Stimulated activated CD4-positive, alpha-beta T cell treated with anti-CD3 and anti-CD28 coated beads, Interleukin-1b, Interleukin-23, amount 100 ng/mL, for 1 hour (primary cell): ENCODE measurements around the gene ITGA11.
A peak's percentile ranks its signal among the peaks of the same experiment; 100 is the strongest.

ENCODE experiments used
- DNase-seq, 2 donors: peaks; one replicate each; pipeline ENCODE4 v3.0.0-alpha.2; 2020; ENCODE audit warnings: low read depth in 2 of 2

The ITGA11 gene

DNA sequence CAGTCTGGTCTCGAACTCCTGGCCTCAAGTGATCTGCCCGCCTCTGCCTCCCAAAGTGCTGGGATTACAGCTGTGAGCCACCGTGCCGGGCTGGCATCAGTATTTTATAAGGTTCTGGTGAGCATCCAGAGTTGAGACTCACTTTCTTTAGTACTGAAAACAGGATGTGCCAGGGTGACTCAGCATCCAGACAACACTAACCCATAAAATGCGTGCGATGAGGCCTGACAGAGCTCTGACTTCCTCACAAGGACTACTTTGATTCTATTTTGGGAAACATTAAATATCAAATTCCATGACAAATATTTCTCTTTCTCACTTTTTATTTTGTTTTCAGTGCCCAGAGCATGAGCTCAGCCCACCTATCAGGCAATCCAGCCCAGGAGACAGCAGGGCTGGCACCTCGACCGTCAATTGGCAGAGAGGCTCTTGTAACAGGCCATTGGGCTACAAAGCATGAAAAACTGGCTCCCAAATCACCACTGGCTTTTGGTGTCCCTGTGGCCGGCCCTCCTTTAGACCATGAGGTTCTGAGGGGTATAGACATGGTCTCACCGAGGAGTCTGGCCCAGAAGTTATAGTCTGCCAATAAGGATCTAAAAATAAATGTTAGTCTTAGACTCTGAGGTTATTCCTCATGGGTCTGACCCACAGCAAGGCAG, 79.4 kb downstream of the ITGA11 start:
- peak in 1 of 2 donors; percentile 5 for DNase-seq

DNA sequence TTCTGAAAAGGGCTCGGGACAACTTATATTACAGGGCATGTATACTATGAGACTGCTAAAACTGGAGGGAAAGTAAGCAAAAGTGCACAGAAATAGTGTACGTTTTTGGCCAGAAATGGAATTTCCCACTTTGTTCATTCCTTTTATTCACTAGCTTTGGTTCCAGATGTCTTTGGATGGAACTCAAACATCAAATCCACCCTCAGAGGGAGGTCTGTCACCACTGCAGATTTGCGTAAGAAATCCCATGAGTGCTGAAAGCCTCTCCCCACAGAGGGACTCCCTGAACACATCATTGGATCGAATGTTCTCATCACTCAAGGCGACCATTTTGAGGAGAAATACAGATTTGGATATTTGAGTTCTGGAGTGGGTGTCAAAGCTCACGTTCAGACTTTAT, 82.8 kb downstream of the ITGA11 start:
- DNase-seq = no peak

DNA sequence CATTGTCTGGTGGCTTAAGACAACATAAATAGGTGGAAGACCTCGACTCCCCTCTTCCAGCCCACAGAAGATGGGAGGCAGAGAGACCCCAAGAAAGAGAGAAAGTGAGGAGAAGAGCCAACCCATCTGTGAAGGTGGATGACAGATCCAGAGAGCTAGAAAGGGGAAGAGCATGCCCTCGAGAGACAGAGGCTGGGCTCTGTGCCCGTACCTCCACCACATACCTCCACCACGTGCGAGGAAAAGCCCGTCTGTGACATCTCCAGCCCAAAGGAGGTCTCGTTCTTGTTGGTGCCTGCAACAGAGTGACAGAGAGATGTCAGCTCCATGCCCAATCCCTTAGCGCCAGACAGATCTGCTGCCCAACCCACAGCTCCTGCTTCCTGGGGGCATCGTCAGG, 83.4 kb downstream of the ITGA11 start:
- no peak for DNase-seq

DNA sequence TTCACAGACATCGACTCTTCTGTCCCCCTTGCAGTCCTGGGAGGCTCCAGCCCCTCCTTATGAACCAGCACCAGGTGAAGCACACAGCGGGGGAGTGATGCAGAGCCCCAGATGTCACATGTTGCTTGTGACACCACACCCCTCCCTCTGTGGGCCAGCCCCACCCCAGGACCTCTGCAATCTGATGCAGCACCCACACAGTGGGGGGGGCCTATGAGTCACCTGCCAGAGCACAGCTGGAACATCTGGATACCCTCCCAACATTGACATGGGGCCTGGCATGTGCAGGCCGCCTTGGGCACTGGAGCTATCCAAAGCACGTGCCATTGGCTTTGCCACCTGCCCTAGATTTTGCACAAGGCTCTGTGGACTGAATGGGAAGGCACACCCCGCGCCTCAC, 83.9 kb downstream of the ITGA11 start:
- no peak for DNase-seq

DNA sequence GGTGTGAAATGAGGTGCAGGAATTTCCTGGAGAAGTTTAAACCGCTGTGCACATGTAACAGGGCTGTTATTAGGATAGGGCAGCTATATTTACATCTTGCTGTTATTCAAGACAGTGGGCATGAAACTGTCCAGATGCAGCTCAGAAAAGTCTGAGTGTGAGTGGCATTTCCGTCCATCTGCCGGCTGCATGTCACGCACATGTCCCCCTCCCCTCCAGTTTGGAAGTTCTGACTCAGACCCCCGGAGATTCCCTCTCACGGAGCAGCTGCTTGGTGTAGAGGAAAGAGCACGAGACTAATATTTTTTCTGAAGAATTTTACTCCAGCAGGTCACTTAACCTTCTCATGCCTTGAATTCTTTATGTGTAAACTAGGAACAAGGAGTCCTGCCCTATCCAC, 84.6 kb downstream of the ITGA11 start:
- DNase-seq = no peak

DNA sequence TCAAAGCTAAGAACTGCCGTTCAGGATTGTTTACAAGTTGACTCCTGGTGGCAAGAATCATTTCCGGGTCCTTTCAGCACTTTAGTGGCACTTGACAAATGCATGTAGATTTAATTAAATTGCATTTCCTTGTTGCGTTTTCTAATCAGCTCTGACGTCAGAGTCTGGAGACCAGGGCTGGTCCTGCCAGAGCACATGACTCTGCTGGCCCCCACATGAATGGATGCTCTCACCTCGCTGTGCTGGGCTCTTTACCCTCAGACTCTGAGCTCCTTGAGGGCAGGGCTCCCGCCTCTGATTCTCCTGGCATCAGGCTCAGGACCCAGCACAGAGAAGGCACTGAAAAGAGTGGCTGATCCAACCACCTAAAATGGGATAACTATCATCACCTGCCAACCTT, 85.0 kb downstream of the ITGA11 start:
- no peak for DNase-seq

DNA sequence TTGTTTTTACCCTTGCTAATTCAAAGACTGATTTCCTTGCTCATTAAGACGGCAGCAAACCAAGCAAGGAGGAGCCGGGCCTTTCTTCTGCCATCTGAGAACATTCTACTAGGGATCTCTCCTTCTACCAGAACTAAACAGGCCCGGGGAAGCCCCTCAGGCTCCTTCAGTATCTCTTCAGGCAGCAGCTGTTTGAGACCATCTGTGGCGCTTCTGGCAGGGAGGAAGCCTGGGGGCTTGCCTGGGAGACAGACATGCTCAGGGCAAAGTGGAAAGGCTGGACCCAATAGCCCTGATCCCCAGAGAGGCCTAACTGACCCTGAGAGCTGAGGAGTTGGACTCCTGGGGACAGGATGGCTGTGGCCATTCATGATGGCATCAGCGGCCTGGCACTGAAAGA, 86.5 kb downstream of the ITGA11 start:
- DNase-seq = no peak

DNA sequence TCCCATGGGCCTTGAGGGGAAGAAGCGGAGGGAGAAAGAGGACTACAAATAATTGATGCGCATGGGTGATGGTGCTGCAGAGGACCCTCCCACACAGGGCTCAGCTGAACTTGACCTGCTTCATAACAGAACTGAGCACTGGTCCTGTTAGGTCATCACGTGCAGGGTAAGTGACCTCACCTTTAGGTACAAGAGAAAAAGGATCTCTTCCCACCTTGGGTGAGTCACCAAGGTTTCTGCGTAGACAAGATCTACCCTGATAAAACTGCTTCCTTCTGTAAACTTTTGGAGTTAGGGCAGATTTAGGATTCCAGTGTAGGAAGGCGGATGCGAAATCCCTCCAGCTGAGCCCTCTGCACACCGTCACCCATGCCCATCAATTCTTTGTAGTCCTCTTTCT, 87.4 kb downstream of the ITGA11 start:
- no peak for DNase-seq

DNA sequence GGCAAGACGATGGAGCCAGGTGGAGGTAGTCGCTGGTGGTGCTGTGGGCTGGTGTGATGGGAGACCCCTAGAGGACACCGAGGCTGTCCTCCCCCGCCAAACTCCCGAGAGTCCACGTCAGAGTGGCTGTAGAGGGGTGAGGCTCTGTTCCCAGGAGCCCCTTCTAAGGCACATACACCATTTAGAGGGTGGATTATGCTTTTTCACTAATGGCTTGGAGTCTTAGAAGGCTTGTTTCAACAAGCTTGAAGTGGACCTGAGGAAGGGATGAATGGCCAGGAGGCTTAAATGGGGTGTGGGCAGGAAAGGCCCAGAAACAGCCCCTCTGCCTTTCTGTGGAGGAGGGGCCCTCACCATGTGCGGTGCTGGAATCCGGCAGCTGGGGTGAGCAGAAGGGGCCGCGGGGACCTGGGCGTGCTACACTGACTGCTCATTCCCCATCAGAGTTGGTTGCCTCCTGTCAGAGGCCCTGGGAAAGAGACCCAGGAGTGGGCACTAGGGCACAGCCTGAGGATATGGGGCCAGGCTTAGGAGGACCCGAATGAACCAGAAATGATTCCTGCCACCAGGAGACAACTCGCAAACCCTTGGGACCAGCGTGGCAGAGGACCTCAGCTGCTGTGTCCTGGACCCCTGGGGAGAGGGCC, 88.3 kb downstream of the ITGA11 start:
- DNase-seq = no peak

DNA sequence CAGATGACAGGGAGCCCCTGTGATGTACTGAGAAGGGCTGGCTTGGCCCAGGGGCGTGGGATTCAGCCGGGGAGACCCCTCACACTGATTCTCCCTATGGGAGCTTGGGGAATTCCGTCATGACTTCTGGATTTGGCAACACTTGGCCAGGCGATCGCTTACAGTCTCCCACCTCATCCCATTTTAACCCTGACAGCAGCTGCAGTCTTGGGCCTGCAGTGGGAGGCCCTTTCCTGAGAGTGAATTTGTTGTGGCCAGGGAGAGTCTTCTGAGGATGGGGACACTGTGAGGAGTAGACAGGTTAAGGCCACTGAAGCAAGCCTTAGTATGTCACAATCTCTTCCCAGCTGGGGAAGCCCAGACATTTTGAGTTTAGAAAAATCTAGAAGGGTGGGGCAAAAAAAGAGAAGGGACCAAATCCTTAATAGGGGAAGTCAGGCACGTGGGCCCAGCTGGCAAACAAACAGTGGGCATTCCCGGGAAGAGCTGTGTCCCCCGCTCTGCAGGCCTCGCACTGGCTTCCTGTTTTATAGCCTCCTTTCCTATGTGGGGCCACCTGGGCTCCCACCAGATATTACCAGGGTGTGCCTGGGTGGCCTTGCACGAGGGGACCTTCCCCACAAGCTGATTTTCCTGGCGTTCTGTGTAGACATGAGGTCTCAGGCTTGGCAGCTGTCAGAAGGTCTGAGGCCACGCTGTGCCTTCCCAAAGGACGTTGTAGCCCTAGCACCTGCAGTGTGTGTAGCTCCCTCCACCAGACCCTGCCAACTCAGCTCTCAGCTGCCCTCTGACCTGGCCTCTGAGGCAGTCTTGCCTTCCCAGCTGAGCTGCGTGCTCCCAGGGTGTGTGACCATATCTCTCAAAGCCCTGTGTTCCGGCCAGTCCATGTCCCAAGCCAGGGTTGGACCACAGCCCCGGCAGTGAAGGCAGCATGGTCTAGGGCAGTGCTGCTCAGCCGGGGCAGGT, 89.9 kb downstream of the ITGA11 start:
- no peak for DNase-seq

DNA sequence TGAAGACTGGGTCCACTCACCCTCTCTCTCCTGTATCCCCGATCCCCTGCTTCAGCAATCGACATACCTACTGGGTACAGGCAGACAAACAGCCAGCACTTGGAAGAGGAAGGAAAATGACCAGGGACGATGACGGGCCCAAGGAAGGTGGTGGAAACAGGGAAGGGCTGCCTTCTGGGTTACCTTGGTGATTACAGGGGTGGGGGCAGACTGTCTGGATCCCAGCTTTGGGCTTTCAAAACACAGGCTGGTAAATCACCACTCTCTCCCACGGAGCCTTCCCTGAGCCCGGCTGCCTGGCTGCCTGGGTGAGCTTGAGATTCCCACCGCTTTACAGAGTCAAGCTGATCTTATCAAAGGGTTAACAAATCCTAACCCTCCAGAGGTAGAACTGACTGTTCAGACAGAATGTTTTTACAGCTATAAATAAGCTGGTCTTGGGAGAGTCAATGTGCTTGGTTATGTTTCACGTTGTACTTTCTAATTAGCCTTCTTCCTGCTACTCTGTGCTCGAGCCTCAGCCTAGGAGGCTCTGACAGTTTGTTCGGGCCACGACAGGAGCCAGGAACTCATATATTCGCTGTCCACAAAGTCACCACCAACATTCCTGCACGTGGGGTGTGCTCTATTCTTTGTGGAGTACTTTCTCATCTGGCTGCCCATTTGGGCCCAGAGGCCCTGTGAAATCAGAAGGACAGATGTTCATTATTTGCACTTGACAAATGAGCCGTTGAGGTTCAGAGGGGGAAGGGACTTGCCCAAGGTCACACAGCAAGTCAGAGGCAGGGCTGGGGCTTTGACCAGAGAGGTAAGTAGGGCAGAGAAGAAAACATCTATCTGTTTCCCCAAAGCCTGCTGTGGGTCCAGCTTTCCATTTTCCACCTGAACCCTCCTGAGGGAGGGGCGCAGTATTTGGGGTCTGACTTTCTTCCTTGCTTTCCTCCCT, 91.0 kb downstream of the ITGA11 start:
- DNase-seq = no peak

DNA sequence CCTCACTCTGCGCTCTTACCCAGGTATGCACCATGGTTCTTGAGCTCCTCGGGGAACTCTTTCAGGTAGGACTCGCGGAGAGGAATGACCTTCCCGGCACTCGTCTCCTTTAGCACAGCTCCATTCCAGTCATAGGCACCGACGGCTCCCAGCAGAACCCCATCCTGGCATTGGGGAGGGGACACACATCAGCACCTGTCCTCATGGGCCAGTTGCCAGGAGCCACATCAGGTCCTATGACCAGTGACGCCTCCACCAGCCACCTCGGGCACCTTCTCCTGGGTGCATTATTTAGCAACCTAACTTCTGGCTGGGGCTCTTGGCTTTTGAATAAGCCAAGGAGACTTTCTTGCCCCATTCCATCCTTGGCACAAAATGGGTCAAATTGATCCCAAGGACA, 92.5 kb downstream of the ITGA11 start:
- DNase-seq = no peak

DNA sequence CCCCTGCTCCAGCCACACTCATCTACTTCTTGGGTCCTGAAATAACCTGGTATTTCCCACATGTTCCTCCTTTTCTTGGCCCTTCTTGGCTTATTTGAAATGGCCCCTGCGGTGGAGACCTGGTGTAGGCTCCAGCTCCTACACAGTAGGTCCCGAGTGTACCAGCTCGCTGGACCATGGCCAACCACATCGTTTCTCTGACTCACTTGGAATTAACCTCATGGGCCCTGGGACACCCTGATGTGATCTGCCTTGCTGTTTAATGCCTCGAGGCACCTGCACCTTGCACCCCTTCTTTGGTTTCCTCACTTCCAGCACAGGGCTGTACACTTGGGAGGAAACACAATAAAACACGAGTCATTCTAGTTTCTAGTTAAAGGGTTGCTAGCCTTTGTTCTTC, 94.1 kb downstream of the ITGA11 start:
- no peak for DNase-seq

DNA sequence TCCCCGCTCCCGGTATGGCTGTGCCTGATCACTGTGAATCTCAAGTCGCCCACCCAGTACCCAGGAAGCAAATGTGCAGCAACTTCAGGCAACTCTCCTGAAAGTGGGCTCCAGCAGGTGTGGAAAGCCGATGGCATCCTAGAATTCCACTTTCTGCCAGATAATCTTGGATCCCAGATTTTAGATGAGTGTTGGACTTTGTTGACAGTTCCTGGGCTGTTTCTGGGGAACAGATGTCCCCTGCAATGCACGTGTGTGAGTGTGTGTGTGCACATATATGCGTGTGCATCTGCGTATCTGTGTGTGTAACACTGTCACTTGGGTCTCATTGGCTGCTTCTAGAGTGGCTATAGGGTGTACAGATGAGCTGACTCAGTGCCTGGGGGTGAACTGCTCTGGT, 95.4 kb downstream of the ITGA11 start:
- DNase-seq = no peak

DNA sequence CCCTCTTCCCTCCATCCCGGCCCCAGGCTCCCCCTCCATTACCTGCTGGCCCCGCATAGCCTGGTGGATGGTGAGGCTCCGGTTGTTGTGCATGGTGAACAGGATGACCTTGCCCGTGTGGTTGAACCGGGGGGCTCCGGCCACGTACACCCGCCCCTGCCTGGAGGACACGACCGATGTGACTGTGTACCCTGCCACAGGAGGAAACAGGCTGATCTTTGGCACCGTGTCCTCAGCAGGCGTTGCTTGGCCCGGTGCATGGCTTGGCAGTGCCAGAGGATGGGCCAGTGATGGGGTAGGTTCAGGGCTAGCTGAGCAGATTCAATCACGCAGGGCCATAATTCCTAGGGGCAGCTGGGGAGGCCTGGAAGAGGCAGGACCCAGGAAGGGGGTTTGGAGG, 96.3 kb downstream of the ITGA11 start:
- DNase-seq = no peak

DNA sequence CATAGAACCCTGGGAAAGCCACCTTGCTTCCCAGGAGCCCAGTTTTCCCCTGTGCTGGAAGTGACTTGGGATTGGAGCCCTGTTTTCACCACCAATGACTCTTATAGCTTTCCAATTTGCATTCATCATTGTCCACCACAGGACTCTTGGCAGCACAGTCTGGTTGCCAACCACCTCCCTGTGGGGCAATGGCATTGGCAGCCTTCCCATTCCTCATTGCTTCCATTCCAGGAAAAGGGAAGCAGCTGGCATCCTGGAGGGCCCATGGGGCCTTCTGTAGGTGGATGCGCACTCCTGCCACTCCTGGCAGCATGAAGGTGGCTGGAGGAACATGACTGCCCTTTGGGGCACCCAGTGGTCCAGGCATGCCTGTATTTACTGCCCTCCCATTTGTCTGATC, 96.7 kb downstream of the ITGA11 start:
- no peak for DNase-seq

DNA sequence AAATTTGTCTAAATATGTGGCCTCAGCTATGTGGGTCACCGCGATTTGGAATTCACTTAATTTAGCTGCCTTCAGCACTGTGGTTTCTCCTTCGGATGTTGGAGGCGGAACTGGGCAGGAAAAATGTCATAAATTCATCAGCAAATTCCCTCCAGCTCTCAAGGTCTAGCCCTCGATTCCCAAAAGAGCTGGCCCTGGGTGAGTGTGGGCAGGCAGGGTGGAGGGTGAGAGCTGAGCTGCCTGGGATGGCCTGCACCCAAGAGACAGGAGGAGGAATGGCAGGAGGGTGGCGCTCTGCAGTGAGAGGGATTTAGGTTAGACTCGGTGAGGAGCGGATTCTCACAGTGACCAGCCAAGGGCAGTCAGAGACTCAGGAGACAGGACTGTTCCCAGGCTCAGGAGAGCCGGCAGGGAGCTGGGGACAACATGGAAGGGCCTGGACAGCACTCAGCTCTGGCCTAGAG, 97.3 kb downstream of the ITGA11 start:
- no peak for DNase-seq

DNA sequence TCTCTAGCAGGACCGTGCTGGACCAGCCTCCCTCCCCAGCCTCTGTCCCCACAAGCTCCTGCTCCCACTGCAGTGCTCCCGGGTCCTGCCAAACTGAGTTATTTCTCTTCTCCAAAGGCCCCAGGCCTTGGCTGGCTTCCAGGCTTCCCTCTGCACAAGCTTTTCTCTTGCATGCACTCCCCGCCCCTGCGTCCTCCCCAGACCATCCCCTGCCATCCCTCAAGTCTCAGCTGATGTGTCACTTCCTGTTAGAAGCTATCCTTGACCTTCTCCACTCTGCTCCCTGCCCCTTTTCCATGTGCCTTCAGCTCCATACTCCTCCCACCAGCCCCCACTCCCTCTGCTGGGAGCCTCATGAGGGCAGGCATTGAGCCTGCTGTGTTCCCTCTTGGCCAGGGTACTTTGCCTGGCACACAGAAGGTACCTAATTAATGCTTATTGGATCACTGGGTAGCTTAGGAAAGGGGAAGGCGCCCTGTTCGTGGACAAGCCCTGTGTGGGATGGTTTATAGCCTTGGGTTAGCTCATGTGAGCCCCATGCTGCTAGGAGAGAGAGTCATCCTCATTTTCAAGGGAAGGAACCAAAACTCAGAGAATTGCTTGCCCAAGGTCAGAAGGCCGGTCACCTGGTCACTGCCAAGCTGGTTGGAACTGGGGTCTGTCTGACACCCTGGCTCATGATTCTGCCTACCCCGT, 98.0 kb downstream of the ITGA11 start:
- no peak for DNase-seq

DNA sequence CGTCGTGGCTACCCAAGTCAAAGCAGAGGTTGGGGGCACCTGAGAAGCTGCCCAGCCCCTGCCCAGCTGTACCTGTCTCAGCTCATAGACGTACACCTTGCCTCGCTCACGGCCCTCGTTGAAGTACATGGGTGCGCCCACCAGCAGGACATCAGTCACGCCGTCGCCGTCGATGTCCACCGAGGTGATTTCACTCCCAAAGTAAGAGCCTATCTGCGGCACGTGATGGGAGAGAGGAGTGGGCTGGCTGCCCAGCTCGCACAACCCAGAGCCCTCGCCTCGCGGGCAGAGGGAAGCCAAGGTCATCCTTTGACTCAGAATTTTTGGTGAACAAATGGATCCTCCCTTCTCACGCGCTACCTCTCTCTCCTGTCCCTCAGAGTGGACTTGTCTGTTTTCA, 99.7 kb downstream of the ITGA11 start:
- DNase-seq = no peak

DNA sequence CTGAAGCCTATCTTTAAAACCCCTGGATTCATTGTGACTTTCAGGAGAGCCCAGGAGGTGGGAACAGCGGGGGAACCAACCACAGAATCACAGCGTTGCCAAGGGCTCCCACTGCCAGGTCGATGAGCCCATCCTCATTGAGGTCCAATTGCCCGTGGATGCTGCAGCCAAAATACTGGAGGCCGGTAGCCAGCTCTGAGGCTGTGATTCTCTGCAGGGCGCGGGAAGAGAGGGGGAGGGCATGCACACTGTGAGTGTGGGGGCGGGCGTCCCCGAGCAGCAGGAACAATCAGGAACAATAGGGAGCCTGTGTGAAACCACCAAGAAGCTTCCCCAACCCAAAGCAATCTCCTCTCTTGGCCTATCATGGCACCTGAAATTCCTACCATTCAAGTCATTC, 101.1 kb downstream of the ITGA11 start:
- DNase-seq = no peak

DNA sequence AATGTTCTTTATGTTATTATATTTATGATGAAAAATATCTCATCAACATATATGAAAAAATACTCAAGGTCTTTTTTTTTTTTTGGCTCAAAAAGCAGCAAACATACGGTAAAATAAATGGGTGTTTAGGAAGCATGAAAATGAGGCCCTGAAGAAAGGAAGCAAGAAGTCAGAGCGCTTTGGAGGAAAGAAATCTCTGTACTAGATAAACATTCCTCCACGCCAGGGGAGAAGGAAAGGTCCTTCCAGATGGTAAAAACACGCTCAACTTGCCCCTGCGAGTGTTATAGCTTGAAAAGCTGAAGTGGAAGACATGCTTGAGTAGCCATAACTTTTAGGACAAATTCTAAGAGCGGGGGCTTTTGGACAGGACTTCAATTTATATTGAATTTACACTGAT, 101.5 kb downstream of the ITGA11 start:
- DNase-seq = no peak
